ENCODE data around the gene MED12.

DNA sequence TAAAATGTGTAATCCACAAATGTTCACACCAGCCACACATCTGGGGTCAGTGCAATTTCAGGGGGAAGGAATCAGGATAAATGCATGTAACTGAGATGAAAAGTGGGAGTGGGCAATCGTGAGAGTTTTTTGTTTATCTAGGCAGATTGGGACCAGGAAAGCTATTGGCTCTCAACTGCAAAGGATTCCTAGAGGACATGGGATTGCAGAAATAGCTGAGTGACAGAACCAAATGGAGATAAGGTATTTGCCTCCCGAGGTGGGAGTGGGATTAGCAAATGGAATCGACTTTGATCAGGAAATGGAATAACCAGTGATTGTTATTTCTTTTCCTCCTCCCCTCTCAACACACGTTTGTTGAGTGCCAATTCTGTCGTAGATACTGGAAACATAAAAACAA, 65.7 kb downstream of the MED12 start:
- no peak for TF ChIP-seq EZH2phosphoT487 (IDR thresholded peaks at IDR 0.05; ENCODE audit: low read length)
- TF ChIP-seq, protein P1, sequence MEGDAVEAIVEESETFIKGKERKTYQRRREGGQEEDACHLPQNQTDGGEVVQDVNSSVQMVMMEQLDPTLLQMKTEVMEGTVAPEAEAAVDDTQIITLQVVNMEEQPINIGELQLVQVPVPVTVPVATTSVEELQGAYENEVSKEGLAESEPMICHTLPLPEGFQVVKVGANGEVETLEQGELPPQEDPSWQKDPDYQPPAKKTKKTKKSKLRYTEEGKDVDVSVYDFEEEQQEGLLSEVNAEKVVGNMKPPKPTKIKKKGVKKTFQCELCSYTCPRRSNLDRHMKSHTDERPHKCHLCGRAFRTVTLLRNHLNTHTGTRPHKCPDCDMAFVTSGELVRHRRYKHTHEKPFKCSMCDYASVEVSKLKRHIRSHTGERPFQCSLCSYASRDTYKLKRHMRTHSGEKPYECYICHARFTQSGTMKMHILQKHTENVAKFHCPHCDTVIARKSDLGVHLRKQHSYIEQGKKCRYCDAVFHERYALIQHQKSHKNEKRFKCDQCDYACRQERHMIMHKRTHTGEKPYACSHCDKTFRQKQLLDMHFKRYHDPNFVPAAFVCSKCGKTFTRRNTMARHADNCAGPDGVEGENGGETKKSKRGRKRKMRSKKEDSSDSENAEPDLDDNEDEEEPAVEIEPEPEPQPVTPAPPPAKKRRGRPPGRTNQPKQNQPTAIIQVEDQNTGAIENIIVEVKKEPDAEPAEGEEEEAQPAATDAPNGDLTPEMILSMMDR (IDR thresholded peaks at IDR 0.05; ENCODE audit: low read length) = no peak
- TF ChIP-seq EZH2 (optimal IDR thresholded peaks at IDR 0.05; ENCODE audit: low read depth, low read length) = no peak
